Gastroesophageal sphincter (tissue), 4 donors: Measurements from ENCODE around the gene STAT5B. TPM values are rescaled to one million over a fixed set of nuclear protein-coding genes. Genes with fewer than 3 reads are reported as not detected.

Experiments used
- ATAC-seq: fragments of 150-250 bp; one replicate; pipeline ENCODE4 v1.9.1; 2016; ENCODE audit warnings: mild to moderate bottlenecking, moderate library complexity
- H3K27ac ChIP-seq, 4 donors: fragments of 200-600 bp; sonication (generic) in 3 of 4; 1 replicate in 3 of 4; 2 replicates in 1 of 4; pipeline ENCODE4 v1.5.1; 2016 to 2019
- H3K27me3 ChIP-seq: fragments of 200-600 bp; sonication (generic); one replicate; pipeline ENCODE4 v1.5.1; 2019
- H3K36me3 ChIP-seq, 2 donors: fragments of 200-600 bp; sonication (generic); one replicate each; pipeline ENCODE4 v1.5.1; 2019; ENCODE audit warnings: control low read depth in 1 of 2
- H3K4me1 ChIP-seq, 3 donors: fragments of 200-600 bp; sonication (generic); 1 replicate in 2 of 3; 2 replicates in 1 of 3; pipeline ENCODE4 v1.5.1; 2016 to 2019; ENCODE audit warnings: control low read depth in 2 of 3
- H3K4me3 ChIP-seq, 2 donors: fragments of 200-600 bp; sonication (generic); one replicate each; pipeline ENCODE4 v1.5.1; 2019; ENCODE audit warnings: mild to moderate bottlenecking in 1 of 2, moderate library complexity in 1 of 2
- H3K9me3 ChIP-seq, 3 donors: fragments of 200-600 bp; sonication (generic); one replicate each; pipeline ENCODE4 v1.5.1; 2017 to 2019; ENCODE audit warnings: control low read depth in 2 of 3
- EP300 ChIP-seq: sonication (generic); formaldehyde crosslinking; IDR thresholded peaks from one replicate; pipeline ENCODE4 v1.6.1; 2017; ENCODE audit warnings: antibody characterized with exemption, mild to moderate bottlenecking
- POLR2A ChIP-seq, 2 donors: fragments of 450-650 bp; IDR thresholded peaks; one replicate each; pipeline ENCODE4 v1.6.1; 2017; ENCODE audit warnings: antibody characterized with exemption in 2 of 2, mild to moderate bottlenecking in 2 of 2, moderate library complexity in 1 of 2
- POLR2AphosphoS5 ChIP-seq: sonication (generic); formaldehyde crosslinking; IDR thresholded peaks from one replicate; pipeline ENCODE4 v1.6.1; 2017; ENCODE audit warnings: antibody characterized with exemption
- WGBS, 2 donors: methylation state at CpG; one replicate each; pipeline ENCODE4 v1.1.5; 2018; ENCODE audit warnings: low coverage in 1 of 2; 5-methylcytosine and 5-hydroxymethylcytosine counted together
- total RNA-seq, 4 donors: library from RNA; depleted of rRNA; stranded (reverse); fragments of >200 nt; gene quantifications; one replicate each; pipeline ENCODE4 v1.1.0, GENCODE V29; 2016
- TF ChIP-seq, protein P1 (sequence below), 4 experiments: fragments of 200-600 bp in 2 of 4; fragments of 450-650 bp in 2 of 4; sonication (generic) in 1 of 4; IDR thresholded peaks; one replicate each; pipeline ENCODE4 v1.5.1; 2017 to 2019; ENCODE audit warnings: antibody characterized with exemption in 4 of 4, mild to moderate bottlenecking in 2 of 4, moderate library complexity in 2 of 4

STAT5B gene
- total RNA-seq, 4 donors from 2014 or later: 73.3 to 98.3 (median 95.6) TPM

DNA sequence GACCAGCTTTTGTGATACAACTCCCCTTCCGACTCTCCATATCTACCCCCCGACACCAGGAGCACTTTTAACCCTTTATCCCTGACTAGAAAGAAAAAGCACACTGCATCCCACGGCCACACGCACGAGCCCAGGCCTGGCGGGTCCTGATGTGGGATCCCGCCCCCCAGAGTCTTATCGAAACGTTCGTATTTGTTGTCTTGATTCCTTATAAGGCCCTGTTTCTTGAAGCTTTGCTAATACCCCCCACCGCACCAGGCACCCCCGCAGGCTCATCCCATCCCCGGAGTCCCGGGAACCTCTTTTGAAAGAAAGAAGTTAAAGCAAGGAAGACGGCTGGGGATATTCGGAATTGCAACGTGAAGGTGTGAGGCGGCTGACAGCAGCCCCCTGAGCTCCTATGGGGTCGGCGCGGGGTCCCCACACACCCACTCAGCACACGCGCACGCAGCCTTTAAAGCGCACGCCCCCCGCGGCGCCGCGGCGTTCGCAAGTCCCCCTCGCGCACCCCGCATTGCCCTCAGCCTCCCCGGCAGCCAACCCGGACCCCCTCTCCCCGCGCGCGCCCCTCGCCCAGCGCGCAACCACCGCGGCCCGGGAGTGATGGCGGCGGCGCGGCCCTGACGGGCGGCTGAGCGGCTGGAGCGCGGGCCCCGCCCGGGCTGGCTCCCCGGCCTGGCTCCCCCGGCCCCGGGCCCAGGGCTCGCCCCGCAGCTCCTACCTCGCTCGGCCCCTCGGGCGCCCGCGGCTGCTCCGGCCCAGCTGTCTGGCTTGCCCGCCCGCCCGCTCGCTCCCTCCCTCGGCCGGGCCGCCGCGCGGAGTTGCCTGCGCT is 448 bp downstream of the STAT5B start:
- H3K27me3 ChIP-seq: no peaks in the 10 kb centered on the region
- peak overlapping the region; percentile 69 to 94 for H3K4me3 ChIP-seq
- H3K27ac ChIP-seq: peak overlapping the region; percentile 69 to 96 (median 91)
- peaks cover 7 to 56% (median 12%) of the 10 kb centered on the region in 3 donors for H3K4me1 ChIP-seq
- no peaks in the 10 kb centered on the region for H3K9me3 ChIP-seq
- peak; percentile 72 for ATAC-seq
- H3K36me3 ChIP-seq: no peaks in the 10 kb centered on the region
- TF ChIP-seq POLR2AphosphoS5 (peak; percentile 32), POLR2A (IDR thresholded peaks at IDR 0.05) (no peak), EP300 (no peak)
- TF ChIP-seq, protein P1, sequence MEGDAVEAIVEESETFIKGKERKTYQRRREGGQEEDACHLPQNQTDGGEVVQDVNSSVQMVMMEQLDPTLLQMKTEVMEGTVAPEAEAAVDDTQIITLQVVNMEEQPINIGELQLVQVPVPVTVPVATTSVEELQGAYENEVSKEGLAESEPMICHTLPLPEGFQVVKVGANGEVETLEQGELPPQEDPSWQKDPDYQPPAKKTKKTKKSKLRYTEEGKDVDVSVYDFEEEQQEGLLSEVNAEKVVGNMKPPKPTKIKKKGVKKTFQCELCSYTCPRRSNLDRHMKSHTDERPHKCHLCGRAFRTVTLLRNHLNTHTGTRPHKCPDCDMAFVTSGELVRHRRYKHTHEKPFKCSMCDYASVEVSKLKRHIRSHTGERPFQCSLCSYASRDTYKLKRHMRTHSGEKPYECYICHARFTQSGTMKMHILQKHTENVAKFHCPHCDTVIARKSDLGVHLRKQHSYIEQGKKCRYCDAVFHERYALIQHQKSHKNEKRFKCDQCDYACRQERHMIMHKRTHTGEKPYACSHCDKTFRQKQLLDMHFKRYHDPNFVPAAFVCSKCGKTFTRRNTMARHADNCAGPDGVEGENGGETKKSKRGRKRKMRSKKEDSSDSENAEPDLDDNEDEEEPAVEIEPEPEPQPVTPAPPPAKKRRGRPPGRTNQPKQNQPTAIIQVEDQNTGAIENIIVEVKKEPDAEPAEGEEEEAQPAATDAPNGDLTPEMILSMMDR (IDR thresholded peaks at IDR 0.05): no peak
- WGBS, 2 donors: 0% methylated on average over 10 to 11 of the region's 82 CpGs

DNA sequence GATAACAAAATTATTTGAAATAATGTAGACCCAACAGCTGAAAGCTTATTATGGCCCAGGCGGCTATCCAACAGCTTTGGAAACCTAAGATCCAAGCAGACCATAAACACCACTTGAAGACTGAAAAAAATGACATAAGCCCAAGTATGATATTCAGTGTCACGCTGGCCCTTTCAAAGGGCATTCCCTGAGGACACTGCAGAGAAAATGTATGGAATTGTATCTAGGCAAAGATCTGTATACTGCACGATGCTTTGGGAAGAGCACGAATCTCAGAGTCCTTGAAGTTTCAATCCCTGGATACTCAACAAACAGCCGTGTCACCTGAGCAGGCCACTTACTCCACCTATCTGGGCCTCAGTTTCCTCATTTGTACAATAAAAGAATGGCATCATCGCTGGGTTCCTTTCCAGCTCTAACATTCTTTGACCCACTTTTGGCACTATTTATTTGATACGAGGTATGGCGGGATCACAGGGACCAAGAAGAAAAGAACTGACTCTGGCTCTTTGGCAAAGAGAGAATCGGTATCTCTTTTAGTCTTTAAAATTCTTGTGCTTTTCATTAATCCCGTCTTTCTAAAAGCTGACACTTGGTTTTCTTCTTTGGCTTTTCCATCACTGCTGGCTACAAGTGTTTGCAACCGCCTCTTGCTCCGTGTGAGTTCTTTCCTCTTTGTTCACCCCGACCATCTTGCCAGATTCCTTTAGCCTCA is 1.2 kb downstream of the STAT5B start:
- H3K4me3 ChIP-seq: peak overlapping the region; percentile 69 to 94
- no peaks in the 10 kb centered on the region for H3K9me3 ChIP-seq
- peaks cover 7 to 64% (median 12%) of the 10 kb centered on the region in 3 donors for H3K4me1 ChIP-seq
- WGBS, 2 donors: 15 to 24% methylated on average over 10 to 13 of the region's 13 CpGs
- no peak for ATAC-seq
- peak overlapping the region in 3 of 4 donors; percentile 90 to 96 (median 92) for H3K27ac ChIP-seq
- TF ChIP-seq POLR2AphosphoS5 (no peak), POLR2A (IDR thresholded peaks at IDR 0.05) (no peak), EP300 (no peak)
- TF ChIP-seq, protein P1 (IDR thresholded peaks at IDR 0.05): no peak
- no peaks in the 10 kb centered on the region for H3K27me3 ChIP-seq
- no peaks in the 10 kb centered on the region for H3K36me3 ChIP-seq

DNA sequence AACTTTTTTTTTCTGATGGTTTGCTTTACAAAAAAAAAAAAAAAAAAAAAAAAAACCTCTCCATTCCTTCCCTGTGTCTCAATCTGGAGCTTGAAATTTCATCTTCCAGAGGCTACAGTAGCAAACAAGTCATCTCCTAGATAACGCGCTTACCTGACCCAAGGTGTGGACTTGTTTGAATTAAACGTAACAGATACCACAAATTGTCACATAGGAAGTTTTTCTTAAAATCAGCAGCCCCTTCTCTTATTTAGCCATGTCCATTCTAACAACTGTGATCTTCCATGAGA is 2.0 kb downstream of the STAT5B start:
- no peak overlapping the region for H3K27ac ChIP-seq

DNA sequence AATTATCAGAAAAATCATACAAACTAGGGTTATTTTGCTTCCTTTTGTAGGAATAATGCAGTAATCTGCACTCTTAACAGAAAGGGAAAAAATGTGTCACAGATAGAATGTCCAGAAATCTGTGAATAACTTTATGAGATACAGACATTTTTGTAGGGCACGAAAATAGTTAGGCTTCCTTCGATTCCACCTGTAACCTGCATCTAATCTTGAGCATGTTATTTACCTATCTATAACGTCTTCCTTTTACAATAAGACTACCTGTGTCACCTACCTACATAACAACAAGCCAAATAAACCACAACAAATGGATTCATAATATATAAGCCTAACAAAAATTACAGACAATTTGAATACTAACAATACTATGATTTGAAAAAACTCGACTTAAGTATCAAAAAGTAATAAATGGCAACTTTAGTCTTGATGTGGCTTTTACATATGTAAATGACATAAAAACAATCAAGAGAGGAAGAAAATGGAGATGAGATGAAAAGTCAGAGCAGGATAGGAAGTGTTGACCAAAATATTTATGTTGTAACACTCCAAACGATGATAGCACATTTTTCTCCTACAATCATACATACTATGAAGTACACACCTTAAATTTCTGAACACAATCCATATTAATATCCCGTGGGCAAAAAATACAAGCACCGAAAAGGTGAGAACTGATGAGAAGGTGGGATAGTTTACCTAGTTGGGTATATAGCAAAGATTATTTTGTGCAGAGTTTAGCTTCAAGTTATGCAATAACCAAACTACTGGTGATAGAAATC is 2.5 kb downstream of the STAT5B start:
- no peaks in the 10 kb centered on the region for H3K27me3 ChIP-seq
- no peak for TF ChIP-seq EP300
- no peak overlapping the region for H3K27ac ChIP-seq
- peaks cover 7 to 73% (median 12%) of the 10 kb centered on the region in 3 donors for H3K4me1 ChIP-seq
- no peaks in the 10 kb centered on the region for H3K36me3 ChIP-seq
- H3K4me3 ChIP-seq: no peak overlapping the region
- H3K9me3 ChIP-seq: no peaks in the 10 kb centered on the region
- WGBS, 2 donors: 55 to 56% methylated on average over 6 to 7 of the region's 7 CpGs
- ATAC-seq: no peak

More for the DNA sequence above, 2.0 kb downstream of the STAT5B start:
- no peak for TF ChIP-seq EP300
- no peak for TF ChIP-seq POLR2AphosphoS5
- TF ChIP-seq, protein P1 (IDR thresholded peaks at IDR 0.05): no peak
- Histone ChIP-seq H3K27me3 (no peaks in the 10 kb centered on the region), H3K9me3 (no peaks in the 10 kb centered on the region), H3K4me1 (peaks cover 7 to 71% (median 12%) of the 10 kb centered on the region in 3 donors), H3K36me3 (no peaks in the 10 kb centered on the region), H3K4me3 (no peak overlapping the region)
- WGBS, 2 donors: 77 to 97% methylated on average over 3 of the region's 3 CpGs
- no peak for ATAC-seq

DNA sequence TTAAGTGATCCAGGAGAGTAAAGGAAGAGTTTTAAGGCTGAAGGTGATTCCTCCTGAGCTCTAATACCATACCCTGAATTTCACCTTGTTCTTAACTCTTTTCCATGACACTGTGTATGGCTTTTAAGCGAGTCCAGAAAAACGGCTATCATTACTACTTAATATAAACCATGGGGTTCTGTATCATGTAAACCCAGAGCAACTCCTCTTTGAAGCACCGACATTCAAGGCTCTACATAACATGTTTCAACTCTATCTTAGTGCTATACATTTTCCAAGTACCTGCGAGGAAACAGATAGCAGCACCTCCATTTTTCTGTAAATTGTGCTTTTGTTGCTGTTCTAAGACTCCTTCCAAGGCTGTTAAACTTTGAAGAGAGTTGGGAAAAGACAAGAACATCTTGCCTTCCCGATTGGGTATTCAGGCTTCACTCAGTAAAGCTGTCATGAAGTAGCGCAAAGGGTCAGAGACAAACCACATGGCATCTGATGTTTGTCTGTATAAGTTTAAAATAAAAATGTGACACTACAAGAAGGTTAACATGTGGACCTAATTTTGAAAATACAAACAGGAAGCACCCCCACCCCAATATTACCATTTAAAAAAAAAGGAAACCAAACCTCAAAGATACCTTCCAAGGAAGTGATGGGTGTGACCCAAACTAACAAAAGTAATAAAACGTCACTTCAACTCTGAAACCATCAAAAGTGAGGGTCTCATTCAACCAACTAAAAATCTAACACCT is 3.9 kb downstream of the STAT5B start:
- whole genome bisulfite sequencing, 2 donors: 43 to 58% methylated on average over 5 to 7 of the region's 7 CpGs
- Histone ChIP-seq H3K4me1 (peaks cover 7 to 72% (median 12%) of the 10 kb centered on the region in 3 donors), H3K36me3 (no peaks in the 10 kb centered on the region)

More for the DNA sequence above, 3.9 kb downstream of the STAT5B start:
- no peak for ATAC-seq
- Histone ChIP-seq H3K27me3 (no peaks in the 10 kb centered on the region), H3K9me3 (no peaks in the 10 kb centered on the region), H3K4me3 (no peak overlapping the region), H3K27ac (no peak overlapping the region)
- TF ChIP-seq, protein P1 (IDR thresholded peaks at IDR 0.05): no peak
- TF ChIP-seq EP300 (no peak), POLR2AphosphoS5 (no peak), POLR2A (IDR thresholded peaks at IDR 0.05) (no peak)
